ENCODE results near the gene PTGFRN.
"Not testable (repeated sequence)": the region's sequence is repeated elsewhere in the genome, so short reads cannot be mapped to it uniquely, and the experiment has no call there.

The PTGFRN gene

GRCh38 chr1:116945996-116946395 lies 36.3 kb downstream of the PTGFRN start:
- no peak for DNase-seq

DNA sequence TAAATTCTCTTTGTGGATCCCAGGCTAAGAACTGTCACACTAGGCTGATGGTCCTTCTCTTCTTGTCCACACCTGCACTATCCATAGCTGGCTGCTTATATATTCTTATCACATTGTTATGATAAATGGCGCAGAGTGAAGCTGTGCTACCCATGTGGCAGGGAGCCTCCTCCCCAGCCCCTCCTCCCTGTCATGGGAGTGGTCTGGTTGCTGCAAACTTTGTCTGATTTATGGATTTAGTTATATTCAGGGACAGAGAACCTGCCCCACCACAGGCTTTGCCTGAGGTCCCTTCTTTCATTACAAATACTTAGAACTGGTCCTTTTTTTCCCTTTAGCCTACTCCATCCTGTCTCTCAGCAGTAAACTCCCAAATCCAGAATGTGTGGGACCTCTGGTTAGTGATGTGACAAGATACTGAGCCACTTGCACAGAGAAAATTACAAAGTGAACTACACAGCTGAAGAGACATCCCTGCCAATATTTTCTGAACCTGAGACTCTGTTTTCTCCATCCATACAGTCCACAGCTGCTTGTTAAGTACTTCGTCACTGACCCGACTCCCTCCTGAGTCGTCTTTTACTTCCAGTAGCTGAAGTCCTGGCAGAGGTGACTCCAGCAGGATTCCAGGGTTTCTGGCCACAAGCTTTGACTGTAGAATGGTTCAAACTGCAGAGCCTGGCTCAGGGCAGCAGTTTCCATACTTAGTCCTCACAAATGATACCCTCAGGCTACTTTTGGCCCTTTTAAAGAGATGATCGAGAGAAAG lies 37.6 kb downstream of the PTGFRN start:
- no peak for DNase-seq

GRCh38 chr1:116948046-116948445 lies 38.3 kb downstream of the PTGFRN start:
- DNase-seq, result no peak

- DNase-seq, result no peak
These were observed 38.9 kb downstream of the PTGFRN start for GRCh38 chr1:116948642-116949041.

DNA sequence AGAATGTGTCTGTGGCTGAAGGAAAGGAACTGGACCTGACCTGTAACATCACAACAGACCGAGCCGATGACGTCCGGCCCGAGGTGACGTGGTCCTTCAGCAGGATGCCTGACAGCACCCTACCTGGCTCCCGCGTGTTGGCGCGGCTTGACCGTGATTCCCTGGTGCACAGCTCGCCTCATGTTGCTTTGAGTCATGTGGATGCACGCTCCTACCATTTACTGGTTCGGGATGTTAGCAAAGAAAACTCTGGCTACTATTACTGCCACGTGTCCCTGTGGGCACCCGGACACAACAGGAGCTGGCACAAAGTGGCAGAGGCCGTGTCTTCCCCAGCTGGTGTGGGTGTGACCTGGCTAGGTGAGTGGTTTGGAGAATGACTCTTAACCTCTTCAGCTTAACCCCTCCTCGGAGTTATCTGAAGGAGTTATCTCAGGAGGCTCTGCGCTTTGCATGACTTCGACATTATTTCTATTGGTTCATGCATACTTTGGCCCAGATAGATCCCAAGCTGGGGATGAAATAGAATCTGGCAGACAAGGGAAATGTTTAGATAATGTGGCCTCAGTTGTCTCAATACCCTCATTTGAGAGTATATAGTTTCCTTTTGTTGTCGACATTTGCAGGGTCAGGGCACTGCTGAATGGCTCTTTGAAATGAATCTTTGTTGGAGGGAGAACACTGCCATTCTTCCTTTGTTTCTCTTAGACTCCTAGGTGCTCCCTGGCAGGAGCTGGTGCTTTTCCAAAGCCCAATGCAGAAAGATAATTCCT lies 39.7 kb downstream of the PTGFRN start:
- DNase-seq, result no peak

DNA sequence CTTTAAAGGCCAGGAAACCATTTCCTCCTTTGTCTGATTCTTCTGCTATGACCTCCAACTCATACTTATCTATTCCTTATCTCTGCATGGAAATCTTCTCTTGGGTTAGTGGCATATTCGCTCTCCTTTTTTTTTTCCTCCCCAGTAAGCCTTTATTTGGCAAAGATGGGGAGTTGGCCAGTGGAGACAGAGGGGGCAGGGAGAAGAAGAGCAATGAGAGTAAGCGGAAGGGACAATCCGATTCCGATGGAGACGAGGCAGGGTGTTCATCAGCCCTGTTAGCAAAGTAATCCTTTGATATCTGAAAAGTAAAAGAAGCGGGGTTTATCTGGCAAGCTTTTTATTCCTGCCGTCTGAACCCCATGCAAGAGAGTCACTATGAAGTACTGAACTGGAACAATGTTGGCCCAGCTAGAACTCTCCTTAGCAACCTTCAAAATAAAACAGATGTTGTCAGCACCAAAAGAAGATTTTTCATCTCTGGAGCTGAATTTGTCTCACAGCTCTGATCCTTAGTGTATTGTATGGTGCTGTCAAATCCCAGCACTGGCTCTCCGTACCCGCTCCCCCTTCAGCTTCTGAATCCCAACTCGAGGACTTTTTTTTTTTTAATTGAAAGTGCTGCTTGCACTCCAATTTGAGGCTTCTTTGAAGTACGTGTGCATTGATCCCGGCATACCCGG lies 40.9 kb downstream of the PTGFRN start:
- DNase-seq, result no peak

DNA sequence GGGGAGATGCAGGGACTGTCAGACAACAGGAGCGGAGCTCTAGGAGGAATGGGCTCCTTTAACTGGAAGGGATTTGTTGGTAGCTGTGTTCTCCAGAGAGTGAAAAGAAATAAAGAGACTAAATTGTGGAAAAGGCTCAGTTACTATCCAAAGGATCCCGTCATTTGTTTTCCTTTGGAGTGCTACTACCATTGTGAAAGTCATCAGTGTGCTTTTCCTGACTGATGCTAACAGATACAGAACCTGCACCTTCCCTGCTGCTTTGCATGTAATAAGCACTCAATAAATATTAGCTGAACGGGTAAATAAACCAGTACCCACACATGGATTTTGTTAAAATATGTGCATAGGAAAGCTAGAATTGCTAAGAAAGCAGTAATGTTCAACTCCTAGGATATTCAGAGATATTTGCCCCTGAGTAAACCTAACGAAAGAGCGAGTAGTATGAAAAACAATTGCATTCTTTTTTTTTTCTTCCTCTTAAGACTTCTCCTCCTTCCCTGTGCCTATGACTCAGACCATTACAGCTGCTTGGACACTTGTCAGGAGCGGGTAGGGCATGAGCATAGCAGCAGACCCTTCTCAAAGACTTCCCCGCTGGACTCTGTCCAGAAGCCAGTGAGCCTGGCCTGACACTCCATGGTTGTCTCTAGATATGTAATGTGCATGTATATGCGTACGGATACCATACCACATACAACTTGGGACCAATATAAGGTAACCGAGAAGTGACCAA lies 41.7 kb downstream of the PTGFRN start:
- peak; percentile 18 to 57 for DNase-seq

DNA sequence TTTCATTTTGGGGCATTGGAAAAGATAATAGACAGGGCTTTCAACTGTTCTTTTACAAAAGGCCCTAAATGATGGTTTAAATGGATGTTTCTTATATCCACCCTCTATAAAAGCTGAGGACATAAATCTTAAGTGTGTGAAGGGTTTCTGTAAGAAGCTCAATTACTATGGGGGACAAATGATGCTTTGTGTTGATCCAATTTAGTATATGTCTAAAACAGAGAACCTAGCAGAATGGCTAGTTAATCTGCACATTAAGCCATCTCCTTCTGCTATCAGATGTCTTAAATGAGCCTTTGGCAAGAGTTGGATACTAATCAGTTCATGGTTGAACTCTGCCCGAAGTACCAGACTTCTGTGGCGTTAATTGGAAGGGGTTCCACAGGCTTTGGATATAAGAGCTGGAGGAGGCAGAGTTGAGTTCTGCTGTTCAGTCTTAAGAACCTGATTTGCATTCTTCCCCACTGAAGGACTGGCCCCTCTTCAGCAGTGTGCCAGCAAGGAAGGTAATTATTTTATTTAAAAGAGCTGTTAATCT lies 43.1 kb downstream of the PTGFRN start:
- no peak for DNase-seq

- no peak for DNase-seq
These were observed 44.7 kb downstream of the PTGFRN start for GRCh38 chr1:116954440-116954839.

GRCh38 chr1:116956378-116956777 lies 46.7 kb downstream of the PTGFRN start:
- DNase-seq, result no peak

- DNase-seq, result no peak
These were observed 47.9 kb downstream of the PTGFRN start for GRCh38 chr1:116957646-116958045.

GRCh38 chr1:116958110-116958509 lies 48.4 kb downstream of the PTGFRN start:
- DNase-seq, result no peak

- DNase-seq, result no peak
These were observed 49.3 kb downstream of the PTGFRN start for GRCh38 chr1:116958977-116959376.

DNA sequence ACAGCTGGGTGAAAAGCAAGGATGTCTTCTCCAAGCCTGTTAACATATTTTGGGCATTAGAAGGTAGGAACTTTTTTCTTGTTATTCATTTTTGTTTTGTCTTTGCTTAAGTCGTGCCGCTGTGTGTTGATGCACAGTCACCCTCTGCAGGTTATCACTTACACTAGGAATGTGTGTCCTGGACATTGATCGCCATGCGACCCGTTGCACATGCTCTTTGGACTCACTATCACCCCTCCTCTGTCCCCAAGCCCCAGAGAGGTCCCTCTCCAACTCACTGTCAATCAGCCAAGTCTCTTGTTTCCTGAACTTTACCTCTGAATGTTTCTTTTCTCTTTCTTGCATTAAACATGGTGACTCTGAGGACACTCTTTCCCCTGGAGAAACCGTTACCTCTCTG lies 51.9 kb downstream of the PTGFRN start:
- no peak for DNase-seq

GRCh38 chr1:116962987-116963639 lies 53.4 kb downstream of the PTGFRN start:
- peak; percentile 65 to 89 for DNase-seq

- no peak for DNase-seq
These were observed 57.1 kb downstream of the PTGFRN start for GRCh38 chr1:116966791-116967190.

DNA sequence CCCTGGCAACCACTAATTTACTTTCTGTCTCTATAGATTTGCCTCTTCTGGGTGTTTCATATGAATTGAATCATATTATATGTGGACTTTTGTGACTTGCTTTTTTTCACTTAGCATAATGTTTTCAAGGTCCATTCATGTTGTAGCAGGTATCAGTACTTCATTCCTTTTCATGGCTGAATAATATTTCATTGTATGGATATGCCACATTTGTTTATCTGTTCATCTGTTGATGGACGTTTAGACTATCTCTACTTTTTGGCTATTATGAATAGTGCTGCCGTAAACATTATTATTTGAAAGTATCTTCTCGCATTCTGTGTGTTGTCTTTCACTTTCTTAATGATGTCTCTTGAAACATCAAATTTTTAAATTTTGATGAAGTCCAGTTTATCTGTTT lies 59.0 kb downstream of the PTGFRN start:
- DNase-seq, result no peak

DNA sequence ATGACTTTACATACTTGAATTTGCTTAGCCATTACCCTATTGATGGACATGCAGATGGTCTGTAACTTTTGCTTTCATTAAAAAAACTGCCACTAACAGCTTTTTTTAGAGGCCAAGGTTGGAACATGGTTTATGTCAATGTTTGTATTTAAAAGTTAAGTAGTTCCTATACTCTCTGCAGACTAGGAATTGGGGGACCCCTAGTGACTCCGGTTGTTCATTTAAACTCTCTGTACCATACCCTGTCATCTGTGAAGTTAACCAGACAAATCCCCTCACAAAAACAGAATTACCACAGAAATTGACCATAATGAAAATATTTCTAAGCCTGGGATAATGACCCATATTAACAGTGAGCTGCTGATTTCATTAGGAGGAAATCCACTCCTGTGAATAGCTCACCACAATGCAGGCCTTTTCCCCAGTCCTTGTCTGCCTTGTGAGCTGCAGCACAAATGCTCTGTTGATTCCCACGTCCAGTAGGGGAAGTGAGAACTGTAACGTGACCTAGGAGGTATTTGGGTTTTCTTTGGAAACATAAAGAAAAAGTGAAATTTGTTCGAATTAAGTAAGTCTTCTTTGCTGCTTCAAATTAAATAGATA lies 61.6 kb downstream of the PTGFRN start:
- peak; percentile 28 to 71 for DNase-seq

DNA sequence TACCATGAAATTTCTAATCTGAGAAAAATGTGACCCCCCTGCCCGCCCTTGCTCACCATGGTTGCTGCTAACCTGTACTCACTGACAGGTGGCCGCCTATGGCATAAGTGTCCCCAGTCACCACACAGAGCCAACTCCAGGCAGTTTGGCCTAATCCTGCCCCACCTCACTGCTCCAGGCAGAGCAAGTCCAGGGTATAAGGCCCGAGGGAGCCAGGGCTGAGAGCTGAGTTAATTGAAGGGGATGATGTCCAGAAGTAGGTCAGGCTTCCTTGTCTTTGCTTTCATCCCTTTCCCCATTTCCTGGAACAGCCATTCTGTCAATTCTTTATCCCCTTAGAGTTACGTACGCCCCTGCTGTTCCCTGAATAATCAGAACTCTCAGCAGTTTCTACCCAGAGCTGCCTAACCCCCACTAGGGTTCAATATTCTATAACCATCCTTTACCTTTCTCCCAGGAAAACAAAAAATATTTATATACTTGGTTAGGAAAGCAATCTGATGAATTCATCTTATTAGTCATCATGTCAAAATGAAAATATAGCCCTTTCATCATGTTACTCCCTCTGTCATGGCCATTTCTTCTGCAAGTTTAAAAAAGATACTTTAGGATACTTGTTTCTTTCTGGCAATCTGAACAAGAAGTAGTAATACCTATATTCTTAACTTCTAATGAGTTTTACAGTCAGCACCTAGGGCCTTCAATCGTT lies 62.4 kb downstream of the PTGFRN start:
- DNase-seq, result peak in 1 of 2 donors; percentile 44

DNA sequence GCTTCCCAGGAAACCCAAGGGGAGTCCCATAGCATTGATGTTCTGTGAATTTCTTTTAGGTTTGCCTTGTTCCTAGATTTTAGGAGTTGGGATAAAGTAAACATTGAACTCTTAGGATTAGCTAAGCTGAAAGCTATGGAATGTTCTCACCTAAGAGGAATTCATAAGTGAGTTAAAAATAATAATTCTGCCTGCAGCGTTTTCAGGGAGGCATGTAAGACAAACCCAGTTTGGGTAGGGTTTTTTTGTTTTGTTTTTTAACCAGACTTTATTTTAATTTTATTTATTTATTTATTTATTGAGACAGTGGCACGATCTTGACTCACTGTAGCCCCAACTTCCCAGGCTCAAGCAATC lies 62.9 kb downstream of the PTGFRN start:
- no peak for DNase-seq

- DNase-seq, result not testable (repeated sequence)
These were observed 70.6 kb downstream of the PTGFRN start for GRCh38 chr1:116980309-116980708.
